LoVo (cell line): ENCODE measurements around the gene TCHP.
"Not testable (repeated sequence)": the region's sequence is repeated elsewhere in the genome, so short reads cannot be mapped to it uniquely, and the experiment has no call there.

ENCODE experiments used
- DNase-seq: peaks from one replicate; pipeline ENCODE4 v3.0.0-alpha.2; 2016; ENCODE audit warnings: low spot score

TCHP gene

DNA sequence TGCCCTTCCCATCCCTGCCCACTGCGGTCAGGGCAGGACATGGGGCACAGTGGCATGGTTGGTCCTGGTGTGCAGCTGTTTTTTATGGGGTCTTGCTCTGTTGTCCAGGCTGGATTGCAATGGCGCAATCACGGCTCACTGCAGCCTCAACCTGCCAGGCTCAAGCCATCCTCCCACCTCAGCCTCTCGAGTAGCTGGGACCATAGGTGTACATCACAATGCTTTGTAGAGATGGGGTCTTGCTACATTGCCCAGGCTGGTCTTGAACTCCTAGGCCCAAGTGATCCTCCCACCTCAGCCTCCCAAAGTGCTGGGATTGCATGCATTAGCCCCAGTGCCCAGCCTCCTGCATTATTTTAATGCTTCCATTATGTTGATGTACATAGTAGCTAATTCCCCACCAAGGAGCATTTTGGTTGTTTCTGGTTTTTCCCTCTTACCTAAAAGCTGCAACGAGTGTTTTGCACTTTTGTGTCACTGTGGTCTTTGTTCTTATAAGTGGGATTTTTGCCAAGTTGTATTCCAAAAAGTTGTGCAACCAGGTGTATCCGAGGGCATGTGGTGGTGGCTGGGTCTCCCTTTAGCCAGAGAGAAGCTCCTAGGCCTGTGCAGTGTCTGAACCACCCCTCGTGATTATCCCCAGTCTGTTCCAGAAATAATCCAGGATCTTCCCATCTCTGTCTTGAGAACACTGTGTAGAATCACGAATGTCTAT is 10.3 kb downstream of the TCHP start:
- no peak for DNase-seq

DNA sequence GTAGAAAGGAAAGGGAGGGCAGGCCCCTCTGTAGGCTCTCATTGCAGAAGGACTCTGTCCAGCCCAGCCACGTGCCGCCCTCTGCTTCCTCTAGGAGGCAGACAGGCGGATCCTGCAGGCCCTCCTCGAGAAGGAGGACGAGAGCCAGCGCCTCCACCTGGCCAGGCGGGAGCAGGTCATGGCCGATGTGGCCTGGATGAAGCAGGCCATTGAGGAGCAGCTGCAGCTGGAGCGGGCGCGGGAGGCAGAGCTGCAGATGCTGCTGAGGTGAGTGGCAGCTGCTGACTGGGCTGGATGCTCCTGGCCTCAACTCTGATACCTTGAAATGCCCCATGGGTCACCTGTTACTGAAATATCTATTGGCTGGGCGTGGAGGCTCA is 10.9 kb downstream of the TCHP start:
- no peak for DNase-seq

DNA sequence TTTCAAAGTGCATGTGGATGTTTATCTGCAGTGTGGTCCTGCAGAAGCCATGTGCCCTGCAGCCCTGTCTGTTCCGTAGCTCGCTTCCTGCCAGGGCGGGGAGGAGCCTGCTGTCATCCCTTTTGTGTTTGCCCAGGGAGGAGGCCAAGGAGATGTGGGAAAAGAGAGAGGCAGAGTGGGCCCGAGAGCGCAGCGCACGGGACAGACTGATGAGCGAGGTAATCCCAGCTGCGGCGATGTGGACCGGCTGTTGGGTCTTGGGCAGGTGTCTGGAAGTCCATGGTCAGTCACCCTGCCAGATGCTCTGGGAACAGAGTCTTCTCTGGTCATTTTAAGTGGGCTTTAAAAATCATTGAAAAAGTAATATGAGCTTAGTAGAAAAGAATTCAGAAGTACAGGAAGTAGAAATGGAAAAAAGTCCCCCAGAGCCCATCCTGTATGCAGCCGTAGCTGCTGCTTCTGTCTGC is 12.8 kb downstream of the TCHP start:
- no peak for DNase-seq

DNA sequence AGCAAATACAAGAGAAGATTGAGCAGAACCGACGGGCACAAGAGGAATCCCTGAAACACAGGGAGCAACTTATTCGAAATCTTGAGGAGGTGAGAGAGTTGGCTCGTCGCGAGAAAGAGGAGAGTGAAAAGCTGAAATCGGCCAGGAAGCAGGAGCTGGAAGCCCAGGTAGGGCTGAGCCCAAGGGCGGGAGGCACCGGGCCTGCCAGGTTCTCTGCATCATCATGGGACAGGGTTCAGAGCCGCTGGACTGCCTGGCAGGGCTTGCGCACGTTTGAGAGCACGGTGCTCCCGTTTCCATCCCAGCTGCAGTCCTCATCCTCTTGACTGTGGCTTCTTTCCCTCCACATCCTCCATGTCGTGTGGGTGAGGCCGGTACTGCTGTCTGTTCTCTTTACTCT is 14.4 kb downstream of the TCHP start:
- DNase-seq = no peak

DNA sequence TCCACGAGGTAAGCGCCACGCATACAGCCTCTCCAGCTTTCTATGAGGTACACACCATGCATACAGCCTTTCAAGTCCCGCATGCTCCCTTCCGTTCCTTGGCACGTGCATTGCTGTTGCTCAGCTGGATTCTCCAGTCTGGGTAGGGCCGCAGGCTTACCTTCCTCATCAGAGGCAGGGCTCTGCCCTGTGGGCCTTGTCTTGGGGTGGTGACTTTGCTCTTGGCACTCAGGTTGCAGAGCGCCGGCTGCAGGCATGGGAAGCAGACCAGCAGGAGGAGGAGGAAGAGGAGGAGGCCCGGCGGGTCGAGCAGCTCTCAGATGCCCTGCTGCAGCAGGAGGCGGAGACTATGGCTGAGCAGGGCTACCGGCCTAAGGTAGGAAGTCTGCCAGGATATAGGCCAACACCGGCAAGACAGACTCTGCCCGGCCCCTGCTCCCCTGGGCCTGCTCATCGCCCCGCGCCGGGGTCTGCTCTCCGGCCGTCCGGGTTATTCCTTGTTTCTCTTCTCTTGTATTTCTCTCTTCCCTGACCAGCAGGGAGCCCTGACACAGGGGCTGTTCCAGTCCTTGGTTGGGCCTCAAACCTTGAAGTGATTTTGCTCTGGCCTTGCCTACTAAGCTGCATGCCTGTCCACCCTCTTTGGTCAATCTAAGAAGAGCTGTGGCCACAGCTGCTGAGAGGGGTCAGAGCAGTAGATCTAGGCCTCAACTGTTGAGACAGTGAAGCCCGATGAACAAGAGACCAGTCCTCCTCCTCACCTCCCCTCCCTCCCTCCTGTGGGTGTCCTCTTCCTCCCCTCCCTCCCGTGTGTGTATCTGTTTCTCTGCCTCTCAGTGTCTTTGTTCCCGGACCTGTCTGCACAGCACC is 15.3 kb downstream of the TCHP start:
- DNase-seq = no peak

DNA sequence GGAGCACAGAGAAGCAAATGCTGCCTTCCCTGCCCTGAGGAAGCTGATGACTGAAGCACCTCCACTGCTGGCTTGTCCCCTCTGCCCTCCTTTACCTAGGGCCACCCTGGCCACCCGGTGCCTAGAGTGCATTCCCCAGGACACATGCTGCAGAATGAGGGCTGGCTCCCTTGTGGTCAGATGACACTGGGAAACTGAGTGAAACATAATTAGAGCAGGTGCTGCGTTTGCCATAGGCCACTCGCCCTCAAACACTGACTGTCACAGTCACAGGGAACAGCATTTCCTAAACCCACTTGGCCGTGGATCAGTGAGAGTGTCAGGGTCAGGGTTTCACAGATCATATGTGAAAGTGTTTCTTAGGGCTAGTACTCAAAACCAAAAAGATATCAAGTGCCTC is 16.0 kb downstream of the TCHP start:
- DNase-seq = no peak

DNA sequence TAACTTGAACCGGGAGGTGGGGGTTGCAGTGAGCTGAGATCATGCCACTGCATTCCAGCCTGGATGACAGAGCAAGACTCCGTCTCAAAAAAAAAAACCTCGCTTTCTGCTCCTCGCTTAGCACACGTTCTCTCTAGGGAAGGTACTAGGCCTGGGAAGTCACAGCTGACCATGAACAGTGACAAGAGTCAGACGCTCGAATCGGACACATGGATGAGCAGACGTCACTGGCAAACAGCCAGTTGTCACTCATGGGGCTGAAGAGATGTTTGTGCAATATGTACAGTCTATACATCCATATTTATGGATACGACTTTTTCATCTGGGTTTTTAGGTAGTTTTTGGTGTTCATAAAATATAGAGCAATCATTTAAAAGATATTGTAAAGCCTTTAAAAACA is 19.4 kb downstream of the TCHP start:
- no peak for DNase-seq

DNA sequence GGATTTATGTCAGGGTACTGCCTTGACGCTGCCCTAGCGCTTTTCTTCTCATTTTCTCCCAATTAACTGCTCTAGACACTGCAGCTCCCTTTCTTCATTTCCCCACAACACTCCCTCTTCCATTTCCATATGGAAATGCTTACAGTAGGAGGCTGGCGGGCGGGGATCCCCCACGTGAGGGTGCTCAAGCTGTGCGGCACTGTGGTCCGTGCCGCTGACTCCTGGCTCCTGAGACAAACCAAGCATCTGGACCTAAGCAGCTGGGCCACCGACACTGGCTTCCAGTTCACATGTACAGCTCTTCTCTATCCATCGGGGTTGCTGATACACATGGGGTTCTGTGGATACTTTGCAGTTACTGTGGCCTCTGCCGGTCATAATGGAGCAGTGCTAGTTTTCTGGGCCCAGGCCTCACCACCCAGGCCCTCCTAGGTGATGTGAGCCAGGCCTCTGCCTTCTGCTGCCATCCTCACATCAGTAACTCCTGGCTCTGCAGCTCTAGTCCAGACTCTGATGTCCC is 20.2 kb downstream of the TCHP start:
- no peak for DNase-seq

DNA sequence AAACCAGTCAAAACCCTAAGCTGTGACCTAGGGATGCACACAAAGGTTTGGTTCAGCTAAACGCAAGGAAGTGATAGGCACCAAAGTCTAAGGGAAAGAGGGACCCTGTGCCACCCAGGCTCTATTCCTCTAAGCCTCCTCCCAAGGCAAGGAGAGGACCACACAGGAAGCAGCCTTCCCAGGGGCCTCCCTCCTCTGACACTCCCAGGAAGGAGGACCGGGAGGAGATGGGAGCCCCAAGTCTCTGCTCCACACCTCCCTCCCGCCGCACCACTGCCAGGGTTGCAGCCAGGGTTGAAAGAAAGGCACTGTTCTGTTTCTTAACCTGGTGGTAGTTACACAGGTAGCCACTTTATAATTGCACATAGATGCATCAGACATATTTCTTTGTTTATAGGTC is 21.9 kb downstream of the TCHP start:
- DNase-seq = no peak

DNA sequence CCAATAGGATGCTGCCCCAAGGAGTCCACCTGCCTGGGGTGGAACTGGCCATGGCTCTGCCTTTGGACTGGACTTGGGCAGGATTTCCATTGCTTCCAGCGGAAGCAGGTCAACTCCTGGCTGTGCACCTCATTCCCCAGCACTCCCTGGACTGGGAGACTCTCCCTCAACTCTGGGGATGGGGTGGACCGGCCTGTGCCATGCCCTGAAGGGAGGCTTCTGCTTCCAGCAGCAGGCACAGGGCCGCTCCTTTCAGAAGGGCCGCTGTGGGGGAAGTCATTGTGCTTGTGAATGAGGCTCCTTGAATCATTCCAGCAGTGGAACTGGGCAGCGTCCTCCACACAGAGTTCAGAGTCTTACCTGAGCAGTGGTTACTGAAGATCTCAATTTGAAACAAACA is 23.0 kb downstream of the TCHP start:
- no peak for DNase-seq

DNA sequence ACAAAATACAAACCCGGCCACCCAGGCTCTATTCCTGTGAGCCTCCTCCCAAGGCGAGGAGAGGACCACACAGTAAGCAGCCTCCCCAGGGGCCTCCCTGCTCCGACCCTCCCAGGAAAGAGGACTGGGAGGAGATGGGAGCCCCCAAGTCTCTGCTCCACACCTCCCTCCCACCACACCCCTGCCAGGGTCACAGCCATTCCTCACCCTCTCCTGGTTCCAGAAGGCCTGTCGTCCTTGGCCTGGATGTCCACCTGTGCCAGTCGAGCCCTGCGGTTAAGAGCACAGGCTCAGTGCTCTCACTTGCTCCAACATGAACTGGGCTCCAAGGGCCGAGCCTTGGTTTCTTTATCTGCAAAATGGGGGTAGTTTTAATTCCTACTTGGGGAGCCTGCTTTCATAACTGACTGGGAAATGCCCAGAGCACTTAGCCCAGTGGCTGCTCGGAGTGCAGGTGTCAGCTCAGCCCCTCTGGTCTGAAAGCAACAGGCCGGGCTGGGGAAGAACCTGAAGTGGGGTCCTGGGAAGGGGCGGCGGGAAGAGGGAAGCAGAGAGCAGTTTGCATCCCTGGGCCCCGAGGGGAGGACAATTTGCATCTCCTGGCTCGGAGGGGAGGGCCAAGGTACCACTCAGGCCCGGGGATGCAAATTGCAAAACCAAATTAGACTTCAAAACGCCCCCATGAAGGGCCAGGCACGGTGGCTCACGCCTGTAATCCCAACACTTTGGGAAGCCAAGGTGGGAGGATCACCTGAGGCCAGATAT is 23.6 kb downstream of the TCHP start:
- DNase-seq = no peak

DNA sequence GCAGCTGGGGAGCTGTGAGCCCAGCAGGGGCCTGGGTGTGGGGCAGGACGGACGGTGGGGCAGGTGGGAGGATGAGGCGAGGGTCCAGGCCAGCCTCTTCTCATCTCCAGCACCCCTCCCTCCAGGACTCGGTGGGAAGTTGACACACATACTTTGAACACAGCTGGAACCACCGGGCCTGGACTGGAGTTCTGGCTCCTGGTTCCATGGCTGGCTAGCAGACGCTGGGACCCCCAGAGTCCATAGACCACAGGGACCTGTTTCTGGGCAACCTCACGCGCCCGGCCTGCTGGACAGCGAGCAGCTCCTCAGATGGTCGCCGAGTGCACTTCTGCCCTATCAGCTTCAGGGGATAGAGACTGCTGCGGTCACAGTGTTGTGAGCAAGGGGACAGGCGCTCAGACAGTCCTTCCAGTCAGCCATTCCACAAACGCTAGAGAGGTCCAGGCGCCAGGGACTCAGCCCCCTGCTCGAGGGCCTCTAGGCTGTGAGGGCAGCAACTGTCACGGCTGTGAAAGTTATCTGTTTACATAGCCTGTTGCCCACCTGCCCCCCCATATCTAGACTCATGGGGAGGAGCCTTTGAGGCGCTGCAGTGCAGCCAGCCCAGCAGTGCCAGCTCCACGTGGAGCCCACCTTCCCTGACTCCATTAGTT is 25.2 kb downstream of the TCHP start:
- DNase-seq = no peak

DNA sequence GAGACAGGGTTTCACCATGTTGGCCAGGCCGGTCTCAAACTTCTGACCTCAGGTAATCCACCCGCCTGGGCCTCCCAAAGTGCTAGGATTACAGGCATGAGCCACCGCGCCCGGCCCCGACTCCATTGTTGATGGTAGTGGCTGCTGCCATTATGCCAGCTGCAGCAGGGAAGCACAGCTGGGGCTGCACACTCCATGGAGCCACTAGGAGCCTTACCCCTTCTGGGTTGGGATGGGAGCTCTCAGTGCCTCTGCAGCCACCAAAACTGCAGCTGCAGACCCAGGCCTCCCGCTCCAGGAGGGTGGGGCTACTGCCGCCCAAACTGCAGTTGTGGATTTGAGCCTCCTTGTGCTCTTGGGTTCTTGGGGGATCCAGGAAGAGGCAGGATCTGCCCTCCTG is 25.9 kb downstream of the TCHP start:
- DNase-seq = no peak

DNA sequence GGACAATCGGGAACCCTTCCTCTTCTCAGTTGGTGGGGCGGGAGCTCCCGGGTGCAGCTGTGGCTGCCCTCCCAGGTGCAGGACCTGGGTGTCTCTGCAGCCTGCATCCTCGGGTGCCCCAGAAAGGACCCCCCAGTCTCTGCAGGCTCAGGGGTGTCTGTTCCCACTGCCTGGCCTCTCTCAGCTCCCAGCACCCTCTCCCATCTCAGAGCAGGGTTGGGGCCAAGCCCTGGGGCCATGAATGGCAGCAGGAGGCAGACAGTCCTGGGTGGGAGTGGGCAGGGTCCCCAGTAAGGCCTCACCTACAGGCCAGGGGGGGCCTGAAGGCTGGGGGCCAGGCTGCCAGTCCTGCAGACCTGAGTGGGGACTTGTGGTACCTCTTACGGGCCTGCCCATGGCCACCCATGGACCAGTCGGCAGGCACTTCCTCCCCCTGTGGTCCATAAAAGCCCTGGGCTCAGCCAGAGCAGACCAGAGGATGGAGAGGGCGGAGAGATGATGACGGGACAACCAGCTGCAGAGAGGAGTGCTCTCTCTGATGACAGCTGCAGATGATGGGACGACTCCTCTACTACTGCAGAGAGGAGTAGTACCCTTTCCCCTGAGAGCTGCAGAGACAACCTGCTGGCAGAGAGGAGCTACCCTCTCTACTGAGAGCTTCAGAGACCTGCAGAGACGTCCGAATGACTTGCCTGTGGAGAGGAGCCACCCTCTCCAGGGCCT is 26.6 kb downstream of the TCHP start:
- no peak for DNase-seq

DNA sequence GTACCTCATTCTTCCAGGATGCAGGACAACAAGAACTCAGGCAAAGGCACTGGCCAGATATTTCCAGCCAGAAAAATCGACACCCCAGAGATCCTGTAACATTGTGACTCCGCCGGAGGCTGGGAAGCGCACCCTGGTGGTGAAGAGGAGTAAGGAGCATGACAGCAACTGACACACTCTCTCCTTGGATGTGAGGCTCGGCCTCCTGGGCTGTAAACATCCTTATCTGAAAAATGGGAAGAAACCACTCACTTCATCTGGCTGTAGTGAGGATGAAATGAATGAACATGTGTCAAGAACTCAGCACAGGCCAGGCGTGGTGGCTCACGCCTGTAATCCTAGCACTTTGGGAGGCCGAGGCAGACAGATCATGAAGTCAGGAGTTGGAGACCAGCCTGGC is 27.5 kb downstream of the TCHP start:
- DNase-seq = peak; percentile 56

DNA sequence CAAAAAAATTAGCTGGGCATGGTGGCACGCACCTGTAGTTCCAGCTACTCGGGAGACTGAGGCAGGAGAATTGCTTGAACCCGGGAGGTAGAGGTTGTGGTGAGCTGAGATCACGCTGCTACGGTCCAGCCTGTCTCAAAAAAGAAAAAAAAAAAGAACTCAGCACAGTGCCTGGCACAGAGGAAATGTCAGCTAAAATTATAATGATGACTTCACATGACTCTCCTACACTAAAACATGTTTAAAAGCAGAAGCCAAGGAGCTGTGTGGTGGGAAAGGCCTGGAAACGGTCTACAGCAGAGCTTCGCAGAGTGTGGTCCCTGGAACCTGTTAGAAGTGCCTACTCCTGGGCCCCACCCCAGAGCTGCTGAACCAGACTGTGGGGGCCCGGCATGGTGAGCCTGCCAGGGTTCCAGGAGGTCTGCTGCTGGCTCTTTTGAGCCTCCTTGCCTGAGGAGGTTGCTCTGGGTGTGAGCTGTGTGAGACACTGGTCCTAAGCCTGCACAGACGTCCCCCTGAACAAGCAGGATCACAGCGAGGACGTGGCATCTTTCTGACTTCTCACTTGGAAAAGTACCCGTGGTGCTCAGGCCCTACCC is 28.1 kb downstream of the TCHP start:
- DNase-seq = no peak

DNA sequence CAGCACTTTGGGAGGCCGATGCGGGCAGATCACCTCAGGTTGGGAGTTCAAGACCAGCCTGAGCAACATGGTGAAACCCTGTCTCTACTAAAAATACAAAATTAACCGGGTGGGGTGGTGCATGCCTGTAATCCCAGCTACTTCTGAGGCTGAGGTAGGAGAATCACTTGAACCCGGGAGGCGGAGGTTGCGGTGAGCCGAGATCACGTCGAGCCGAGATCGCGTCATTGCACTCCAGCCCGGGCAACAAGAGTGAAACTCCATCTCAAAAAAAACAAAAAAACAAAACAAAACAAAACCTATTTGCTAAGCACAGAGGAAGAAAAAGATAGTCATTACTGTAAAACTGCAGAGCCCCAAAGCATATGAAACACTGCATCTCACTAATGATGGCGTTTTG is 29.3 kb downstream of the TCHP start:
- DNase-seq = not testable (repeated sequence)

DNA sequence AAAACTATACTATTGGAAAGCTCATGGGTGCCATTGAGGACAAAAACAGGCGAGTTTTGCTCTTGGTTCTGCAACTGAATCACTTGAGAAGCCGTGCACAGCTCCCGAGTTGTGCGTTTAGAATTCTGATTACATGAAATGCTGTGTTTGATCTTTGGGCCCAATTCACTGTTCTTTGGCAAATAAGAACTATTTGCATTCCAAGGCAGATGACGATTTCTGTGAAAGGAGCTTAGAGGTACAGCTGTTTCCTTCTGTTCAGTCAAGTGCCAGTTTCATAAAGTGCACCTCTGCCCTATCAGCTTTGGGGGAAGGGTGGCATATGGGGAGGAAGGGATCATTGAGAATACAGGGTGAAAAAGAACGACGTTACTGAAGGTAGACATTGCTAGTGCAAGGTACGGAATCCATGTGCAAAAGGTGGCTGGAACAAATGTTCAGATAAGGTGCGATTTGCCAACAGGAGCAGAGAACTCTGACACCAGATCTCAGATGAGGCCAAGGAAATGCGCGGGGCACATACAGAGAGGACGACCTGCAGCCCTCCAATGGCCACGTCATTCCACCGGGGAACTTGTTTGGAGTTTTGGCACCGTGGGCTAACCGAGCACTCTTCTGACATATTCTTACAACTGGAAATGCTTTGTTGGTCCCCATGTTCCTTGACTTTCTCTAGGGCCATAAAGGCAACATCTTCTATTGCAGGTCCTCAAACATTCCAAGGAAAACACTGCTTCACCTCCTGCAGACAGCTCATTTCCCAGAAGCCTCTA is 30.1 kb downstream of the TCHP start:
- DNase-seq = no peak

DNA sequence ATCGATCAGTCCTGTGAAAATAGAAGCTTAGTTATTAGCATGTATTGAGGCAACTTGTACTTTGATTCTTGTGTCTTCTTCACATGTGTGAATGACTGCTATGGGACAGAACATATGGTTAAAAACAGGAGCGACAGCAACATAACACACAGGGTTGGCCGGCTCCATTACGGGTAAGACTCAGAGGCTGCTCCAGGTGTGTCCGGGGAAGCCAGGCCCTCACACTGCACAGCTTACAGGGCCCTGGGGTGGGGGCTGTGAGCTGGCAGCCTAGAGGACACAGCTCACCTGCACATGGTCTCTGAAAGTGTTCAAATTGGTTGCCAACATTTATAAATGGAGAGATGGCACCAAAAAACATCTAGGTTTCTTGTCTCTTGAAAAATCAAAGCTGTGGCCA is 31.1 kb downstream of the TCHP start:
- no peak for DNase-seq

DNA sequence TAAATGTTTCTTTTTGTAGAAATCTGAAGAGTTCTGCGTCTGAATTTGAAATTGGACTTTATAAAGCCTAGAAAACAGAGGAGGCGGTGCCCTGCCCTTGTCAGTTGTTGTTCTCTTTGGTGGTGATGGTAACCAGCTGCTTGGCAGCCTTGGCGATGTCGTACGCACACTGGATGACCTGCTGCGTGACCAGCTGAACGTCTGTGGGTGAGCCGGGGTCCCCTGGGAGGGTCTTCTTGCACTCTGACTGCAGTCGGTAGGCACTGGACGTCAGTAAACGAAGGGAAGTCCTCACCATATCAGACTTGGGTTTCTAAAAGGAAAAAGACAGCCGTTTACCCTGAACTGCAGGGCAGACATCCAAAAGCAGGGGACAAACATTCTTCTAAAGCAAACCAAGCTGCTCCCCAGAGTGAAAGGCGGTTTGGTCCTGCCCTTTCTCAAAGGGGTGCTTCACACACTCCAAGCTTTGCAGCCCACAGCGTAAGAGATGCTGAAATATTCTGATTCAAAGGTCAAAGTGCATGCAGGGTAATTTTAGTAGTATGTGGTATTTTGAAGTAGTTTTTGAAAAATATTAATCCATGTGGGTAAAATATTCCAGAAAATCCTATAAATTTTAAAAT is 32.9 kb downstream of the TCHP start:
- no peak for DNase-seq
